DND-41 (cell line): Measurements from ENCODE around the gene TOMM40.

Experiments
- ATAC-seq: fragments of 200-7000 bp; cut with Tn5 transposase; 3 replicates; pipeline ENCODE4 v1.9.1; 2021; ENCODE audit warnings: low read depth; ENCODE audit not compliant: insufficient read depth
- DNase-seq: peaks from one replicate; pipeline ENCODE4 v3.0.0-alpha.2; 2020
- H2AFZ ChIP-seq: 2 replicates; pipeline ENCODE4 v1.6.0; 2012; ENCODE audit warnings: low read depth, low read length
- H3K27ac ChIP-seq: 2 replicates; pipeline ENCODE4 v1.5.1; 2012; ENCODE audit warnings: low read length, inconsistent platforms
- H3K27me3 ChIP-seq: fragments of 200-600 bp; sonication (generic); 2 replicates; pipeline ENCODE4 v1.6.0; 2012; ENCODE audit warnings: low read length, mild to moderate bottlenecking, inconsistent platforms; ENCODE audit not compliant: insufficient read depth, poor library complexity
- H3K36me3 ChIP-seq: 2 replicates; pipeline ENCODE4 v1.5.1; 2012; ENCODE audit warnings: low read length, inconsistent platforms; ENCODE audit not compliant: insufficient read depth
- H3K4me1 ChIP-seq: 2 replicates; pipeline ENCODE4 v1.5.1; 2012; ENCODE audit warnings: mild to moderate bottlenecking, low read length; ENCODE audit not compliant: insufficient read depth
- H3K4me2 ChIP-seq: 2 replicates; pipeline ENCODE4 v1.6.0; 2012; ENCODE audit warnings: mild to moderate bottlenecking, moderate library complexity, low read length, inconsistent platforms; ENCODE audit not compliant: insufficient read depth
- H3K4me3 ChIP-seq, 2 experiments: fragments of 200-600 bp in 1 of 2; shearing (Covaris generic) in 1 of 2; 2 replicates each; pipeline ENCODE4 v1.5.1; 2012 to 2016; ENCODE audit warnings: inconsistent platforms in 2 of 2, low read length in 2 of 2, mild to moderate bottlenecking in 2 of 2, low read depth in 1 of 2, moderate library complexity in 1 of 2
- H3K79me2 ChIP-seq: 2 replicates; pipeline ENCODE4 v1.6.0; 2012; ENCODE audit warnings: low read length, inconsistent platforms; ENCODE audit not compliant: insufficient read depth
- H3K9ac ChIP-seq: 2 replicates; pipeline ENCODE4 v1.6.0; 2012; ENCODE audit warnings: low read depth, mild to moderate bottlenecking, inconsistent platforms, low read length, moderate library complexity
- H3K9me3 ChIP-seq: 2 replicates; pipeline ENCODE4 v1.5.1; 2012; ENCODE audit warnings: low read length, moderate library complexity, mild to moderate bottlenecking, inconsistent platforms; ENCODE audit not compliant: insufficient read depth, severe bottlenecking
- H4K20me1 ChIP-seq: 2 replicates; pipeline ENCODE4 v1.6.0; 2012; ENCODE audit warnings: low read length; ENCODE audit not compliant: insufficient read depth
- CTCF ChIP-seq: IDR thresholded peaks from 2 replicates; pipeline ENCODE4 v1.5.1; 2012; ENCODE audit warnings: borderline replicate concordance, low read length, moderate library complexity, mild to moderate bottlenecking; ENCODE audit not compliant: poor library complexity, severe bottlenecking; ENCODE audit errors: extremely low read depth
- EZH2 ChIP-seq: IDR thresholded peaks from 3 replicates; pipeline ENCODE4 v1.6.1; 2012; ENCODE audit warnings: borderline replicate concordance, low read depth, mild to moderate bottlenecking, moderate library complexity, low read length, inconsistent platforms; ENCODE audit not compliant: severe bottlenecking

Gene TOMM40

GRCh38 chr19:44948763-44949374, 57.8 kb downstream of the TOMM40 start:
- Histone ChIP-seq H3K4me1 (peaks cover 6% of the 10 kb centered on the region), H4K20me1 (no peaks in the 10 kb centered on the region), H3K27me3 (no peaks in the 10 kb centered on the region), H3K9ac (no peak overlapping the region), H3K36me3 (no peaks in the 10 kb centered on the region), H3K9me3 (no peaks in the 10 kb centered on the region), H3K79me2 (no peaks in the 10 kb centered on the region), H3K4me3 (no peak overlapping the region), H3K27ac (no peak overlapping the region), H3K4me2 (no peak overlapping the region), H2AFZ (no peak overlapping the region)
- DNase-seq (no peak), ATAC-seq (no peak)
- TF ChIP-seq CTCF = no peak
- TF ChIP-seq EZH2 = no peak

GRCh38 chr19:44949550-44949949, 58.5 kb downstream of the TOMM40 start:
- no peaks in the 10 kb centered on the region for H4K20me1 ChIP-seq
- H3K36me3 ChIP-seq = no peaks in the 10 kb centered on the region
- H3K79me2 ChIP-seq = peaks cover 4% of the 10 kb centered on the region
- no peaks in the 10 kb centered on the region for H3K9me3 ChIP-seq
- DNase-seq (no peak), ATAC-seq (no peak)
- H2AFZ ChIP-seq = no peak overlapping the region
- no peak overlapping the region for H3K4me3 ChIP-seq
- TF ChIP-seq EZH2 (no peak), CTCF (no peak)
- H3K27ac ChIP-seq = no peak overlapping the region
- H3K27me3 ChIP-seq = no peaks in the 10 kb centered on the region
- no peak overlapping the region for H3K4me2 ChIP-seq
- peaks cover 13% of the 10 kb centered on the region for H3K4me1 ChIP-seq
- H3K9ac ChIP-seq = no peak overlapping the region

- peak; percentile 43; the same call in 2 of the 3 replicates for ATAC-seq
- Histone ChIP-seq H3K4me3 (no peak overlapping the region), H3K9ac (no peak overlapping the region), H3K4me1 (peaks cover 20% of the 10 kb centered on the region), H3K4me2 (no peak overlapping the region), H3K9me3 (no peaks in the 10 kb centered on the region), H3K79me2 (peaks cover 17% of the 10 kb centered on the region), H3K27me3 (no peaks in the 10 kb centered on the region), H3K36me3 (peaks cover 3% of the 10 kb centered on the region; the same call in 1 of the 2 replicates), H3K27ac (no peak overlapping the region), H2AFZ (no peak overlapping the region; the same call in 1 of the 2 replicates), H4K20me1 (peaks cover 10% of the 10 kb centered on the region)
- DNase-seq = peak; percentile 70
- TF ChIP-seq EZH2 = no peak
- peak; percentile 87 for TF ChIP-seq CTCF
These were observed 60.4 kb downstream of the TOMM40 start for GRCh38 chr19:44951179-44952159.
